ENCODE data around the gene RPP14.
A peak's percentile ranks its signal among the peaks of the same experiment; 100 is the strongest.
"Not testable (repeated sequence)": the region's sequence is repeated elsewhere in the genome, so short reads cannot be mapped to it uniquely, and the experiment has no call there.

RPP14 gene

DNA sequence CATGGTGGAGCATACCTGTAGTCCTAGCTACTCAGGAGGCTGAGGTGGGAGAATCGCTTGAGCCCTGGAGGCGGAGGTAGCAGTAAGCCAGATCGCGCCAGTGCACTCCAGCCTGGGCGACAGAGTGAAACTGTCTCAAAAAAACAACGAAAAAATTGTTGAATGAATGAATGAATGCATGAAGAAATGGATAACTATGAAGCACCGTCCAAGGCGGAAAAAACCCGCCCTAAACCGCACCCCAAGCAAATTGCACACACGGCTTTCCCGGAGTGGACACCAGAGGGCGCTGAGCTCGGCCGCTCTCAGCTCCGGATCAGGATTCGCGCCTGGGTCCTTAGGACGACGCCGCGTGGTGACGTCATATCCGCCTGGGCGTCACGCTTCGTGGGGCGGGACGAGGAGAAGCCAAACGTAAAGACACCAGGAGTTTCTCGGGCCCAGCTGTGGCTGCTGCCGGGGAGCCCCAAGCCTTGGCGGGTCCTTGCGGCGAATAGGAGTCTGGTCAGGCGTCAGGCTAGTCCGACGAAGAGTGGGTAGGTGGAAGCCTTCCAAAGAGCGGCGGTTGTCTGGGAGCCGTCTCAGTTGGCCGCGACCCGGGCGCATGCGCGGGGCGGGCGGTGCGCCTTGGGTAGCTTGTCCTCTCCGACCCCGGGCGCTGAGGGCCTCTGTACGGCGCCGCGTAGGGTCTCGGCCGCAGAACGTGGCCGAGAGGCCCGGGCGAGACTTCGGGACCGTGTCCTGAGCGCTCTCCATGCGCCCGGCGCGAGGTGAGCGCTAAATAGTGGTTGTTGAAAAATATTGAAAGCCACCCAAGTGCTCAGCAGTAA is at the start of gene RPP14, which contains the start of gene HTD2:
TSS of gene RPP14 (plus strand) at position 364 of the 830 bp plus-strand sequence. CDS start 4,085 bp downstream, outside the sequence.
TSS of gene HTD2 (plus strand) at position 639 of the 830 bp plus-strand sequence. CDS start 11,094 bp downstream, outside the sequence.
- peak; percentile 22 to 80 for DNase-seq

DNA sequence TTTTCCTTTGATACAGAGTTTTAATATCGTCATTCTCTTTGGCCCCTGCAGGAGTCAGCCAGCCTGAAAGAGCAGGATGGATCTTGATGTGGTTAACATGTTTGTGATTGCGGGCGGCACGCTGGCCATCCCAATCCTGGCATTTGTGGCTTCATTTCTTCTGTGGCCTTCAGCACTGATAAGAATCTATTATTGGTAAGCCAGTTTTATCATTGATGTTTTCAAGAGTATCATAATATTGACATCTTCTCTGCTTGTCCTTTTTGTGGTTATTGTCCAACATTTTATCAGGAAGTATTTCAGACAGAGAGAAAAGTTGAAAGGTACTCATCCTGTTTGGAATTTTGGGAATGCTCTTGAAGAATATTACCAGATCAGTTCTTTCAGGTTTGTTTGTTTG is 49.5 kb upstream of the RPP14 start:
- no peak for DNase-seq

DNA sequence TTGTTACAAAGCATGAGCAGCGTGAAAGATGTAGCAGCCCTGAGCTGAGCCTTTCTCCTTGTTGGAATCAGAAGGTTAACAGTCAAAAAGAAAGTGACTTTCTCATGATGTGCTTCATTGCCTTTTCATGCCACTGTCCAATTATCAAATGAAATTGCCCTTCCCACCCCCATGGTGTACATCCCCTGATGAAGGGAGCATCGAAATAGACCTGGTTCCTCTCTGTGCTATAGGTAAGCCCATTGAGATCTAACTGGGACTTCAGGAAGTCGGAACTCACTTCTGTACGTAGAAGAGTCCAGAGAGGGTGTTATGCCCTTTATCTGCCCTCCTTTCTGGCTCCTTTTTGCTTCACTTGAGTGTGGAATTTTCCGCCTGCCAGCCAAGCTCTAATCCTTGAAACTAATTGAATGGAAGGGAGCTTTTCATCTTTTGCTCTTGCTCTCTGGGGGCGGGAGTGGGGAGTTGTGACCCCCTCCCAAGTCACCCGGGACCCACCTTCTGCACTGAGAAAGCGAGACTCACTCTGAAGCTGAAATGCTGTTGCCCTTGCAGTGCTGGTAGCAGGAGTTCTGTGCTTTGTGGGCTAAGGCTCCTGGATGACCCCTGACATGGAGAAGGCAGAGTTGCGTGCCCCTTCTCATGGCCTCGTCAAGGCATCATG is 47.5 kb upstream of the RPP14 start:
- DNase-seq = no peak

DNA sequence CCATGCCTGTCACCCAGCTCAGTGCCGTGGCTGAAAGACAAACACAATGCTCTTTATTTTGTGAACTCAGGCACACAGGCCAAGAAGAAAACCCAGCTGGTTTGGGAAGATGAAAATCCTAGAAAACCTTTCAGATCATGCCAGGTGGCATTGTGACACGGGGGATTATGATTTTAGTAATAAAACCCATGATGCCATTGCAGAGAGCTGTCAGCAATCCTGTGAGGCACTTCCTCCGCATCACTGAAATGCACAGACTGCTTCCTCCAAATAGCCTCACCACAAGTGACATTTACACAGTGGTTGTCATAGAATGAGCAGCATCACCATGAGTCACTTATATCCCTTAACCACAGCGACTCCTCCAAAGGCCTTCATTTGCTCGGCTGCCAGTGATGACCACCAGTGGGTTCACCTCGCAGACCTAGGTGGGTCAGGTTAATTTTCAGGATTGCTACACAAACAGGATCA is 45.7 kb upstream of the RPP14 start:
- no peak for DNase-seq

DNA sequence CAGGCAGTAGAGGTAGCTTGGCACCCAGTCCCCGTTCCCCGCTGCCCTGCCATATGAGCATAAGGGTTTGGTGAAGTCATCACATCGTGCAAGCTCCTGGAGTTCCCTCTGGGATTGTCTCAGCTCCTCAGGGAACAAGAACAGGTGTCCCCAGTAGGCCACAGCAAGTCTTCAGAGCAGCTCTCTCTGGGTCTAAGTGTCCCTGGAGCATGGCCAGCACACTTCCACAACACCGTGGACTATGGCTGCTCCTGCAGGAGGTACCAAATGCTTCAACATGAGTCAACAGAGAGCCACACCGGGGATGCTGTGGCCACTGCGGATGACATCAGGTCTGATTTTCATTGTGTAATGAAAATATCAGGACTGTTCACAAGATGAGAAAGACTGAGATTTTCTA is 45.3 kb upstream of the RPP14 start:
- DNase-seq = no peak

DNA sequence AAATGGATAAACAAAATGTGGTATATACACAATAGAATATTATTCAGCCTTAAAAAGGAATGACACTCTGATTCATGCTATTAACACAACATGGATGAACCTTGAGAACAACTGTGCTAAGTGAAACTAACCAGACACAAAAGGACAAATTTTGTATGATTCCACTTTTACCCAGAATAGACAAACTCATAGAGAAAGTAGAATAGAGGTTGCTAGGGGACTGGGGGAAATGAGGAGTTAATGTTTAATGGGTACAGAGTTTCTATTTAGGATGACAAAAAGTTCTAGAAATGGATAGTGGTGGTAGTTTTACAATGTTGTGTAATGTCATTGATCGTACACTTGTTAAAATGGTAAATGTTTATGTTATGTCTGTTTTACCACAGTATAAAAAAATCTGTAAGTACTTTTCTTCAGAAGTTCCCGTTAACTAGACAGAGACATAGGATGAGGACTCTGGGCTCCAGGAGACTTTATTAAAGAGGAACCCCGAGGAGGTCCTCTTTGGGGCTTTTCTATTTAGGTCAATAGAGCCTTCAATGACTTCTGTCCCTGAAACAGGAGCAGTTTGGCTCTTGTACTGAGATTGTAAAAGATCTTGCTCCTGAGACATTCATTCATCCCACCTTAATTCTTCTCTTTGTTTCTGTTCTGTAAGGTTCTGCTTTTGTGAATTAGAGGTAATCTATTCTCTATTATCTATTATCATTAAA is 43.9 kb upstream of the RPP14 start:
- no peak for DNase-seq

DNA sequence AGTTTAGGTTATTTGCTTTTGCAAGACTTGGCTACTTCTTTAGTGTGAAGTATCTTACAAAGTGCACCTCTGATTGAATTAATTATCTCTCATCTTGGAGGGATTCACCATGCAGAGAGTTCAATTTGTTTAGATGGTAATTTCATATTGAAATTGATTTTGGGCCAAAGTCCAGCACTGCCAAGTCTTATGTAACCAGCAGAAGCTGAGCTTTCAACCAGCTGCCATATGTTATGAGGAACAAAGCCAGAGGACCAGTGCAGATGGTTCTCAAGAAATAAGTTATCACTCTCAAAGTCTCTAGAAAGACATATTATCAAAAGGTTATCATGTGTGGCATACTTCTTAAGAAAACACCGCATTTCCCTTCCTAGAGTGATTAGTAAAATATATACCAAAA is 39.5 kb upstream of the RPP14 start:
- peak; percentile 20 to 66 for DNase-seq

DNA sequence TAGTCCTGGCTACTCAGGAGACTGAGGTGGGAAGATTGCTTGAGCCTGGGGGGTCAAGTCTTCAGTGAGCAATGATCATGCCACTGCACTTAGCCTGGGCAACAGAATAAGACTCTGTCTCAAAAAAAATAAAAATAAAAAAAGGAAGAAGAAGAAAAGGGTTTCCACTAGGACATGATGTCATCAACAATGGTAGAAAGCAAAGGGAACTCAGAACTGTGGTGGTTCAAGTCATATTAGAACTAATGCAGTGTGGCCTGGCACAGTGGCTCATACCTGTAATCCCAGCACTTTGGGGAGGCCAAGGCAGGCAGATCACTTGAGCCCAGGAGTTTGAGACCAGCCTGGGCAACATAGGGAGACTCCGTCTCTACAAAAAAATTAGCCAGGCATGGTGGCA is 38.5 kb upstream of the RPP14 start:
- not testable (repeated sequence) for DNase-seq

DNA sequence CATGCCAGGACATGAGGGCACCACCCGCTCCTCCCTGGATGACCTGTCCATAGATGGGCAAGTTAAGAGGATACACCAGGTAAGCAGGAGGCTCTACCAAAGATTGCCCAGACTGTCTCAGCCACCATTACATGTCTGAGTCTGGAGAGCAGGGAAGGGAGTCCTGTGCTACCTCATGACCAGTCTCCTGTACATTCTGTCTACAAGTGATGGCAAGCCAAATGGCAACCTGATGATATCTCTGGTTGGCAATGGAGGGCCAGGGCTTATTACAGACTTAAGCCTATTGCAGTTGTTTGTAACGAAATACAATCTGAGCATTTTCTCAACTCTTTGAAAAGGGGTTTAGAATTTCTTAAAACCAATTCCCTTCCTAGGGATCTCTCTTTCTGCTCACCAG is 36.7 kb upstream of the RPP14 start:
- DNase-seq = no peak

DNA sequence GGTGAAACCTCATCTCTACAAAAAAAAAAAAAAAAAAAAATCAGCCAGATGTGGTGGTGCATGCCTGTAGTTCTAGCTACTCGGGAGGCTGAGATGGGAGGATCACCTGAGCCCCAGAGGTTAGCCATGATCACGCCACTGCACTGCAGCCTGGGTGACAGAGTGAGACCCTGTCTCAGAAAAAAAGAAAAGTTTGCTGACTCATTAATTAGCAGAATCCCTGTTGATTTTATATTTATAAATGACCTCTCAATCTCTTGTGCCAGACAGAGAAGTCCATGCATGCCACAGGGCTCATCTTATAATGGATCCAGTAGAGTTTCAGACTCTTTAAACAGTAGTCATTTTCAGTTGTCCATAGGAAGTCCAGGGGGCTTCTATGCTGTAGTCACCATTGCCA is 35.6 kb upstream of the RPP14 start:
- DNase-seq = no peak

DNA sequence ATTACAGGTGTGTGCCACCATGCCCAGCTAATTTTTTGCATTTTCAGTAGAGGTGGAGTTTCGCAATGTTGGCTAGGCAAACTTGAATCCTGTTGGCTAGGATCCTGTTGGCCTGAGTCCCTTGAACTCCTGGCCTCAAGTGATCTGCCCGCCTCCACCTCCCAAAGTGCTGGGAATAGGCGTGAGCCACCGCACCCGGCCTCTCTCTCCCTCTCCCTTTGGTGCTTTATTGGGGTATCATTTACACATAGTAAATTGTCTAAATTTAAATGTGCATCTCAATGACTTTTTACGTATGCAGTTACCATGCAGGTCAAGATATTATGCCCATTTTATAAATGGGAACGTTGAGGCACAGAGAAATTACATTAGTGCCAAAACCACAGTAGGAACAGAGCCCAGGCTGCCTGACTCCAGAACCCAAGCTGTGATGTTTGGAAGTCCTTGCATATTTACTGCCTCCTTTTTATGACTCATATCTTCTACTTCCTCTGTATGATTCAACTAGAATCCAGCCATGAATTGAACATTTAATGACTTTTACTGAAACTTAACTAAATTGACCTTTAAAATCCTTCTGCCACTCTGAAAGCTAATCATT is 34.0 kb upstream of the RPP14 start:
- DNase-seq = no peak

DNA sequence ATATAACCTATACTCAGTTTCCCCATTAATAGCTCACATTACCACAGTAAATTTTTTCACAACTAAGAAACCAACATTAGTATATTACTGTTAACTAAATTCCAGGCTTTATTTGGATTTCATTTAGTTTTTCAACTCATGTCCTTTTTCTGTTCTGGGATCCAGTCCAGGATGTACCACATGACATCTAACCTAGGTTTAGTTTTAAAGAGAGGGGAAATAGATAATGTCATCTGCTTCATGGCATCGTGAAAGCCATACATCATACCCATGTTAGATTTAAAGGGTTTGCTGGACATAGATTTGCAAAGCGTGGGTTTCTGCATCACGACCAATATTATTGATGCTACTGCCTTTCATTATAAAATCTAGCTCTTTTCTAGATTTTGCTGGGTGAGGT is 33.2 kb upstream of the RPP14 start:
- DNase-seq = no peak

DNA sequence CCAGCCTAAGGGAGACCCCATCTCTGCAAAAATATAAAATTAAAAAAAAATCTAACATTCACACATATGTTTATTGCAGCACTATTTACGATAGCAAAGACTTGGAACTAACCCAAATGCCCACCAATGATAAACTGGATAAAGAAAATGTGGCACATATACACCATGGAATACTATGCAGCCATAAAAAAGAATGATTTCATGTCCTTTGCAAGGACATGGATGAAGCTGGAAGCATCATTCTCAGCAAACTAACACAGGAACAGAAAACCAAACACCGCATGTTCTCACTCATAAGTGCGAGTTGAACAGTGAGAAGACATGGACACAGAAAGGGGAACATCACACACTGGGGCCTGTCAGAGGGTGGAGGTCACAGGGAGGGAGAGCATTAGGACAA is 32.7 kb upstream of the RPP14 start:
- DNase-seq = not testable (repeated sequence)

DNA sequence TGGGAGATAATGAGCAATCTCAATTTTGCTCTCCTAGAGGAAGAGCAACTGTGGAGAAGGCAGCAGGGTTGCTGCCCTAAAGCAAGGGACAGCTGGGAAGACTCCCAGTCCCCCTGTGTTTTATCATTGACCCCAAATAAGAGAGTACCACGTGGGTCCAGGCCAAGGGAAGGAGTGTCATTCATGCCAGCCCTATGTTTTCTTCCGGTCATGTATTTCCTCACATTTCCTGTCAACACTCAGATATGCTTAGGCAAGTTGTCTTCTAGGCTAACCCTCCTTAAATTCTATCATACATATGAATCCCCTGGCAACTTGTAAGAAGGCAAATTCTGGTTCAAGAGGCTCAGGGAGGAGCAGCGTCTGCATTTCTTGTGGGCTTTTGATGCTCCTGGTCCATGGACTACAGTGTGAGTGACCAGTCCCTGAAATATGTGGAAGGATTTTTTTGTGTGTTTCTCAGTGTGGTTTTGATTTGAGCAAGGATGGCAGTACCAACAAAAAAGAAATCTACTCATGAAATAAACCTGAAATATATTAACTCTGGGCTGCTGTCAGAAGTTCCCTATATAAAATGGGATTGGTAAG is 31.9 kb upstream of the RPP14 start:
- no peak for DNase-seq

DNA sequence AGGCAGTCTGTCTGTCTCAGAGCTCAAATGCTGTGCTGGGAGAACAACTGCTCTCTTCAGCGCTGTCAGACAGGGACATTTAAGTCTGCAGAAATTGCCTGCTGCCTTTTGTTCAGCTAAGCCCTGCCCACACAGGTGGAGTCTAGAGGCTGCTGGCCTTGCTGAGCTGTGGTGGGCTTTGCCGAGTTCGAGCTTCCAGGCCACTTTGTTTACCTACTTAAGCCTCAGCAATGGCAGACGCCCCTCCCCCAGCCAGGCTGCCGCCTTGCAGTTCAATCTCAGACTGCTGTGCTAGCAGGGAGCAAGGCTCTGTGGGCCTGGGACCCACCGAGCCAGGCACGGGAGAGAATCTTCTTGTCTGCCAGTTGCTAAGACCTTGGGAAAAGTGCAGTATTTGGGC is 25.0 kb upstream of the RPP14 start:
- DNase-seq = no peak

DNA sequence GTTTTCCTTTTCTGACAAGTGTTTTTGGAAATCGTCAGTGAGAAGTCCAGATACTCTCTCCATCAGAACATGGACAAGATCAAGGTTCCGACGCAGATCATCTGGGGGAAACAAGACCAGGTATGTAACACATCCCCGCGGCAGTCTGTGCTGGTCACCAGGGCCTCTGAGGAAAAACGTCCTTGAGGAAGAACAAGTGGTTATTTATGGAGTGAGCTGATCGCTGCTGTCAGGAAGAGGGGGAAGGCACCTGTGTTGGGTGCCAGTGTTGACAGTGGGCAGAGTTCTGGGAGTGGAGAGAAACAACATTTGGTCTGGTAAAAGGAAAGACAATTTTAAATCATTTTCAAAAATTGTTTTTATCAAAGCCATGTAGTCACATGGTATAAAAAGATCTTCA is 20.7 kb upstream of the RPP14 start:
- DNase-seq = no peak

DNA sequence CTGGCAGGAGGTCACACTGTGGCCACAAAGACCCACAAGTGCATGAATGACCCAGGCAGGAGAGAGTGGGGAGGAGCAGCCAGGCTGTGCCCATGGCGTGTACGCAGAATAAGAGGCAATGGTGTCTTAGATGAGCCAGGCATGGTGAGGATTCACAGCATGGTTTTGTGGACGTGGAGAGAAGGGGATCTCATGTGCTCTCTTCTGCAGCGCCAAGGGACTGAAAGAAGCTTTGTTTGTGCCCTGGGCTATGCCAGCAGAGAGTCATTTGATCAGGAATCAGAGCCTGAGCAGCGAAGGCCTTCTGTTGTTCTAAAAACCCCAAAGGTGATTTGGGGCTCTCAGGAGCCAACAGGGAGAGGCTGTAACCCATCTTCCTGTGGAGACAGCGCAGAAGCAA is 18.7 kb upstream of the RPP14 start:
- DNase-seq = no peak

DNA sequence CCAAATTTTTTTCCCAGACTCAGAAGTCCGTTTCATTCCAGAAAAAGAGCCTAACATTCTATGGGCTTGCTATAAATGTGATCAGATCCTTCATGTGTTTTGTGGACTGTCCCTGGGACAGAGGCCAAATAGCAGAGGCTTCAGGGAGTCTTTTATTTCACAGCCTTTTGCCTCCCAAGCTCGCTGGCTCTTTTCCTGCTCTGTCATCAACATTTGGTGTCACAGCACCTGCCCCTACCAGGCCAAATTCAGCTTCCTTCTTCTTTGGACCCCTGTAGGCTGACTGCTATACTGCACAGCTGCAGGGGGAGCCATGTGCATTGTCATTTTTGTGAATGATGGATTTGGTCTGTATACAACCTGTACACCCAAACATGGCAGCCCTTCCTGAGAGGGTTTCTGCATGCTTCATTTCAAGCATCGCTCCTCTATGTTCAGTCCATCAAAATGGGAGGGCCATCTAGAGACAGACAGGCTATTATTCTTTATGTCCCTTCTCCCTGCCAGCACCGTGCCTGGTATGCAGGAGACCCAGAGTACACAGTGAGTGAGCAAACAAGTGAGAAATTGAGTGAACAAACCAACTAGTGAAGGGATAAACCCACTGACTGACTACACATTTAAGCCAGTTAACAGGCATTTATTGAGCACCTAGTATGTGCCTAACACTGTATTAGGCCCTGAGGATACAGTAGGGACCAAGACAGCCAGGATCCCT is 17.9 kb upstream of the RPP14 start:
- DNase-seq = peak in 1 of 2 experiments; percentile 33

DNA sequence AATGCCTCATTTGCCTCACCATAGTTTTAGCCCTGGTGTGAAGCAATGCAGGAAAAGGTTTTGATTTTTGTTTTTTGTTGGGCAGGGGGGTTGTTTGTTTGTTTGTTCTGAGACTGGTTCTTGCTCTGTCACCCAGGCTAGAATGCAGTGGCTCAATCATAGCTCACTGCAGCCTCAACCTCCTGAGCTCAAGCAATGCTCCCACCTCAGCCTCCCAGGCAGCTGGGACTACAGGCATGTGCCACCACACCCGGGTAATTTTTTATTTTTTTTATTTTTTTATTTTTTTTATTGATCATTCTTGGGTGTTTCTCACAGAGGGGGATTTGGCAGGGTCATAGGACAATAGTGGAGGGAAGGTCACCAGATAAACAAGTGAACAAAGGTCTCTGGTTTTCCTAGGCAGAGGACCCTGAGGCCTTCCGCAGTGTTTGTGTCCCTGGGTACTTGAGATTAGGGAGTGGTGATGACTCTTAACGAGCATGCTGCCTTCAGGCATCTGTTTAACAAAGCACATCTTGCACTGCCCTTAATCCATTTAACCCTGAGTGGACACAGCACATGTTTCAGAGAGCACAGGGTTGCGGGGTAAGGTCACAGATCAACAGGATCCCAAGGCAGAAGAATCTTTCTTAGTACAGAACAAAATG is 17.0 kb upstream of the RPP14 start:
- not testable (repeated sequence) for DNase-seq

DNA sequence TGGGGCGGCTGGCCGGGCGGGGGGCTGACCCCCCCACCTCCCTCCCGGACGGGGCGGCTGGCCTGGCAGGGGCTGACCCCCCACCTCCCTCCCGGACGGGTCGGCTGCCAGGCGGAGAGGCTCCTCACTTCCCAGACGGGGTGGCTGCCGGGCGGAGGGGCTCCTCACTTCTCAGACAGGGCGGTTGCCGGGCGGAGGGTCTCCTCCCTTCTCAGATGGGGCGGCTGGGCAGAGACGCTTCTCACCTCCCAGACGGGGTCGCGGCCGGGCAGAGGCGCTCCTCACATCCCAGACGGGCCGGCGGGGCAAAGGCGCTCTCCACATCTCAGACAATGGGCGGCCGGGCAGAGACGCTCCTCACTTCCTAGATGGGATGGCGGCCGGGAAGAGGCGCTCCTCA is 15.6 kb upstream of the RPP14 start:
- DNase-seq = not testable (repeated sequence)

DNA sequence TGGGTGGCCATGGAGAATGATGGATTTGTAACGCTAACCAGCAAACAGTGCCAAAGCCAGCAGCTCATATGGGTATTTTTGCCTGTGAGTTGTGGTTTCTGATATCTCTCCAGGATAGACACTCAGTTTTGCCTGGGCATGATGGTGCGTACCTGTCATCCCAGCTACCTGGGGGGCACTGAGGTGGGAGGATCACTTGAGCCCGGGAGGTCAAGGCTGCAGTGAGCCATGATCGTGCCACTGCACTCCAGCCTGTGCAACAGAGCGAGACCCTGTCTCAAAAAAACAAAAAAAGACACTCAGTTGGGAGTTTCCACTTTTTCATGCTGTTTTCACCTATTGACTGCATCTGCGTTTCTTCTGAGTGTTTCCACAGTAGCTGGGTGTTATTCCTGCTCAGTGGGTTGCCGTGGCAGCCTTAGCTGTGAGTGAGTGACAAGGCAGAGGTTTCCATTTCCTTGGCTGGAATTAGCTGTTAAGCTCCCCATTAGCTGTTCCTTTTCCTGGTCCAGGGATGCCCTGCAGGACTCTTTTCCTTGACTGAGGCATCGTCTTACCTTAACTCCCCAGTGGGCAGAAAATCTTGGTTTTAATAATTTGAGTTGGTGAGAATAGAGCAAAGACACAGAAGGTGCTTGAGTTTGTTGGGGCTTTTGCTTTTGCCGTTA is 14.2 kb upstream of the RPP14 start:
- no peak for DNase-seq
